Esophagus (tissue), 2 donors: ENCODE data around the gene IQGAP3. TPM values are rescaled to one million over a fixed set of nuclear protein-coding genes. Genes with fewer than 3 reads are reported as not detected.

Experiments
- H3K27ac ChIP-seq, 2 donors: one replicate each; pipeline ENCODE4 v1.5.1; 2013; ENCODE audit warnings: low read depth in 2 of 2, mild to moderate bottlenecking in 2 of 2, inconsistent platforms in 1 of 2, low read length in 1 of 2, moderate library complexity in 1 of 2
- H3K27me3 ChIP-seq, 2 donors: one replicate each; pipeline ENCODE4 v1.6.1; 2013; ENCODE audit warnings: low read length in 2 of 2, control low read depth in 1 of 2, mild to moderate bottlenecking in 1 of 2; ENCODE audit not compliant: insufficient read depth in 2 of 2, control insufficient read depth in 1 of 2
- H3K36me3 ChIP-seq, 2 donors: one replicate each; pipeline ENCODE4 v1.6.1; 2013; ENCODE audit warnings: low read length in 1 of 2; ENCODE audit not compliant: control insufficient read depth in 2 of 2, insufficient read depth in 2 of 2
- H3K4me1 ChIP-seq, 2 donors: one replicate each; pipeline ENCODE4 v1.6.1; 2013; ENCODE audit warnings: low read length in 1 of 2; ENCODE audit not compliant: control insufficient read depth in 2 of 2, insufficient read depth in 2 of 2
- H3K4me3 ChIP-seq, 2 donors: one replicate each; pipeline ENCODE4 v1.5.1; 2013; ENCODE audit warnings: low read length in 2 of 2, mild to moderate bottlenecking in 2 of 2, low read depth in 1 of 2, moderate library complexity in 1 of 2
- H3K9me3 ChIP-seq, 2 donors: one replicate each; pipeline ENCODE4 v1.6.1; 2013; ENCODE audit warnings: mild to moderate bottlenecking in 2 of 2, low read depth in 1 of 2, low read length in 1 of 2, moderate library complexity in 1 of 2; ENCODE audit not compliant: control insufficient read depth in 2 of 2, insufficient read depth in 1 of 2
- WGBS, 2 donors: extraction: QIAGEN DNeasy Blood & Tissue Kit; methylation state at CpG; one replicate each; pipeline ENCODE4 v1.1.7; 2013; 5-methylcytosine and 5-hydroxymethylcytosine counted together
- polyA plus RNA-seq, 2 donors: library from polyadenylated mRNA; stranded (reverse); fragments of 200-250 nt; gene quantifications; one replicate each; pipeline ENCODE4 v1.2.3, GENCODE V29; 2013
- donor health status: healthy with polysubstance abuse.
- donor health status: Bipolar disorder and iron deficiency.

Gene IQGAP3
- polyA plus RNA-seq, 2 donors = 3.8 to 7.8 TPM

DNA sequence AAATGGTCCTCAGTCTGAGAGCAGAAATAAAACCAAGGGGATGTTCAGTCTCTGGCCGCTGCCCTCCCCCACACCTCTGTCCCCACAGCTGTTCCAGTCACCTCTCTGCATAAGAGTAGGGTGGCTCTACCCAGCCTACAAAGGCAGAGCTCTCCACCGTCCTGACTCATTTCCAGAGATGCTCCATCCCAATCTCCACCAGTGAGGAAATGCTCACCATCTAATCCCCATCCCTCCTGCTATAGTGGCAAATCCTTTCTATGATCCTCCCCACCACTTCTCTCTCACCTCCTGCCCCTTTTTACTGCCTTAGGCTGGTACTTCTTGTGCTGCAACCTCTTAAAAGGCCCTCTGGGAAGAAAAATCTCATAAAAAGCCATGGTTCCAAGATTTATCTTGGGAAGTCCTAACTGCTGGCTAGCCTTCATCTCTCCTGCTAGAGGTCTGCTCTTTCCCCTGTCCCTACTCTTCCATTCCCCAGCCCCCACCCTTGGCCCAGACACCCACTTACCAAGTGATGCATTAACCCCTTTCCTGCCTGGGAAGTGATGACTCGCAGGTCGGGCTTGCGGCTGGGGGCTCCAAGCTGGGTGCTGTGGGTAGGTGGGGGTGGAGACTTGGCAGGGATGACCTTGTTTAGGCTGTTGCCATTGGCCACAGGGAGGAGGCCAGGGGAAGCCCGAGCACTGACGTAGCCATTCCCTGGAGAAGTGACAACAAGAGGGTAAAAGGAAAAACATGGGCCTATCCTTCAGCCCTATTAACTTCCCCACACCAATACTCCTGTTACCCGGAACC is 95.7 kb downstream of the IQGAP3 start:
- peaks cover 0 to 11% of the 10 kb centered on the region in 2 donors for H3K4me1 ChIP-seq
- WGBS, 2 donors = 38 to 44% methylated on average over 8 of the region's 8 CpGs

GRCh38 chr1:156475568-156476500 is 96.5 kb downstream of the IQGAP3 start:
- peaks cover 28 to 58% of the 10 kb centered on the region in 2 donors for H3K36me3 ChIP-seq

More for the DNA sequence above, 95.7 kb downstream of the IQGAP3 start:
- peaks cover 28 to 66% of the 10 kb centered on the region in 2 donors for H3K36me3 ChIP-seq
- H3K27me3 ChIP-seq = no peaks in the 10 kb centered on the region
- H3K4me3 ChIP-seq = no peak overlapping the region
- H3K27ac ChIP-seq = peak overlapping the region; percentile 53 to 76
- no peaks in the 10 kb centered on the region for H3K9me3 ChIP-seq

More at GRCh38 chr1:156475568-156476500, 96.5 kb downstream of the IQGAP3 start:
- H3K4me3 ChIP-seq = no peak overlapping the region
- peak overlapping the region; percentile 38 to 76 for H3K27ac ChIP-seq
- H3K4me1 ChIP-seq = peaks cover 0 to 11% of the 10 kb centered on the region in 2 donors
- H3K27me3 ChIP-seq = no peaks in the 10 kb centered on the region
- WGBS, 2 donors = 34 to 48% methylated on average over 25 of the region's 25 CpGs
- no peaks in the 10 kb centered on the region for H3K9me3 ChIP-seq

Other genes with a start within 250 kb of the IQGAP3 start
- gene CCT3, start 234.3 kb downstream of the IQGAP3 start, polyA plus RNA-seq = 100 to 1,000 TPM in 1 of 2 donors, 10 to 100 TPM in 1; 61.2 to 149 TPM
- under 1 TPM; 0.33 to 0.40 TPM for gene TSACC, start 234.0 kb downstream of the IQGAP3 start, polyA plus RNA-seq
- gene RHBG, start 203.4 kb downstream of the IQGAP3 start, polyA plus RNA-seq = 1 to 10 TPM; 2.3 TPM
- 10 to 100 TPM in 1 of 2 donors, 1 to 10 TPM in 1; 8.5 to 13.5 TPM for gene MEF2D, start 71.8 kb downstream of the IQGAP3 start, polyA plus RNA-seq
- gene TTC24, start 7.2 kb upstream of the IQGAP3 start, polyA plus RNA-seq = under 1 TPM in 1 of 2 donors, not detected in 1; 0.08 TPM
- gene NAXE, start 19.2 kb upstream of the IQGAP3 start, polyA plus RNA-seq = 10 to 100 TPM; 29.9 to 70.9 TPM
- 10 to 100 TPM; 14.3 to 20.8 TPM for gene GPATCH4, start 28.9 kb upstream of the IQGAP3 start, polyA plus RNA-seq
- gene HAPLN2, start 46.9 kb upstream of the IQGAP3 start, polyA plus RNA-seq = under 1 TPM; 0.14 to 0.28 TPM
- gene BCAN, start 69.6 kb upstream of the IQGAP3 start, polyA plus RNA-seq = under 1 TPM; 0.01 to 0.04 TPM
- gene NES, start 104.8 kb upstream of the IQGAP3 start, polyA plus RNA-seq = 1 to 10 TPM; 2.4 to 3.0 TPM
- gene CRABP2, start 133.0 kb upstream of the IQGAP3 start, polyA plus RNA-seq = 1,000 to 10,000 TPM; 1,310 to 1,799 TPM
- gene METTL25B, start 155.9 kb upstream of the IQGAP3 start, polyA plus RNA-seq = 10 to 100 TPM; 18.5 to 38.3 TPM
- 10 to 100 TPM in 1 of 2 donors, 1 to 10 TPM in 1; 8.5 to 16.5 TPM for gene ISG20L2, start 156.2 kb upstream of the IQGAP3 start, polyA plus RNA-seq
- gene MRPL24, start 168.5 kb upstream of the IQGAP3 start, polyA plus RNA-seq = 10 to 100 TPM; 79.3 to 81.0 TPM
- gene HDGF, start 179.1 kb upstream of the IQGAP3 start, polyA plus RNA-seq = 100 to 1,000 TPM in 1 of 2 donors, 10 to 100 TPM in 1; 88.6 to 150 TPM
- 10 to 100 TPM; 36.6 to 41.8 TPM for gene PRCC, start 195.0 kb upstream of the IQGAP3 start, polyA plus RNA-seq
- gene SH2D2A, start 244.3 kb upstream of the IQGAP3 start, polyA plus RNA-seq = under 1 TPM; 0.90 to 1.00 TPM